Myometrial cell (primary cell): ENCODE data around the gene TCN2. TPM values are rescaled to one million over a fixed set of nuclear protein-coding genes. Genes with fewer than 3 reads are reported as not detected.

ENCODE experiments used
- total RNA-seq: library from RNA; depleted of rRNA; stranded (reverse); fragments of >200 nt; gene quantifications from 2 replicates; pipeline ENCODE4 v1.2.3, GENCODE V29; 2015

TCN2 gene
- 29.4 and 32.6 TPM in 2 replicates for total RNA-seq

DNA sequence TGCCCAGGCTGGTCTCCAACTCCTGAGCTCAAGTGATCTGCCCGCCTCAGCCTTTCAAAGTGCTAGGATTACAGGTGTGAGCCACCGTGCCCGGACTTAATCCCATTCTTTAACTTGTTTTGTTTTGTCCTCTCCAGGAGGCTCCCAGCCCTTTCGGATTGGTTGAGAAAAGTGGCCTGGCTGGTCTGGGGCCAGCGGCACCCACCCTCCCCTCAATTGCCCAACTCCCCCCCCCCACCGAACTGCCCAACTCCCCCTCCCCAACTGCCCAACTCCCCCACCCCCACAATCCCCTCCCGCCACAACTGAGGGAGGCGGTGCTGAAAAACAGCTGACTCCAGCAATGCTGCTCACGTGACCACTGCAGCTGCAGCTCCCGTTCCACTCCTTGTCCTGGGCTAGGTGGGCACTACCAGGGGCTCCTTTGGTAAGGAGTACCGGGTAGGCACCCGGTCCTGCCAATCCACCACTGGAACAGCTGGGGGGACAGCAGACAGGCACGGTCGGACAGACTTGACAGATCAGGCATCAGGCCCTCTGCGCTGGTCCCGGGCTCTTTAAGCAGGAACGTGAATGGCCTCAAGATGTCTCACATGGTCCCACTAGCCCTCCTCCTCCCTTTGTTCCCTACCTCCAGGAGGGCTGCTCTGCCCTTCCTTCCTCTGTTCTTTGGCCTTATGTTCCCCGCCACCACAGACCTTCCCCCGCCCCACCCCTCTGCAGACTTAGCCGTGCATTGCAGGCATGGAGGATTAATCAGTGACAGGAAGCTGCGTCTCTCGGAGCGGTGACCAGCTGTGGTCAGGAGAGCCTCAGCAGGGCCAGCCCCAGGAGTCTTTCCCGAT lies at the start of gene TCN2:
TCN2 (plus strand) TSS at position 720 of the 845 bp plus-strand sequence. CDS start 158 bp downstream, outside the sequence.

DNA sequence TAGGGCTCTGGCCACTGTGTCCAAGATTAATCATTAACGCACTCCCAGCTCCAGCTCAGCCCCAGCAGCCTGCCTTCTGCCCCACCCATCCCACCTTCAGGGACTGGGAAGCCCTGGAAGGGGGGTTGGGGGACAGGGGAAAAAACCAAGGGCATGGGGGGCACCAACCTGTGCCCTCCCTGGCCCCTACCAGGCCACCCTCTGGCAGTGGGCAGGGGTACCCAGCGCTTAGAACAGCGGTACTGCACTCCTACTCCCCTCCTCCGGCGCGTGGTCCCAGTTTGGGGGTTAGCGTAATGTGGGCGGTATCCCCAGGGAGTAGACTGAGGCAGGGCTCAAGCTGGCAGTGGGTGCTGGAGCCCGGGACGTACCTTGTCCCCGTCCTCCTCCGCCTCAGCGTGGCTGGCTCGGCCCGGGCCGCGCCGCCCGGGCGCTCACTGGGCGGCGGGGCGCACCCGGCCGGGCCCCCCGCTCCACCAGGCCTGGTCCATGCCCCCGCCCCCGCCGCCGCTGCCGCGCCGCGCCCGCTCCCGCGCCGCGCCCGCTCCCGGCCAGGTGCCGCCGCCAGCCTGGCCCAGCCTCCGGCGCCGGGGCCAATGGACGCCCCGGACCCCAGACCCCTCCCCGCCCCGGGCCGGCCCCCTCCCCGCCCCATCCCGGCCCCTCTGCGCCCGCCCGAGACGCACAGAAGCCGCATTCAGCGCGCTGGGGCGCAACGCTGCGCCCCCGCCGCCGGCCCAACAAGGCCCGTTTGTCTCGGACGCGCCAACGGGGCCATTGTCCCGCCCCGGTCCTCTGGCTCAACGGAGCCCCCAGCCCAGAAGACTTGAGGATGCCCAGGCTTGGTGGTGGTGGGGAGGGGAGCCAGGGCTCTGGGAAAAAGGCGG lies 32.6 kb upstream of the TCN2 start, which contains the start of gene GAL3ST1:
GAL3ST1 (minus strand) TSS at position 571 of the 887 bp plus-strand sequence. CDS start 17,273 bp downstream, outside the sequence.

DNA sequence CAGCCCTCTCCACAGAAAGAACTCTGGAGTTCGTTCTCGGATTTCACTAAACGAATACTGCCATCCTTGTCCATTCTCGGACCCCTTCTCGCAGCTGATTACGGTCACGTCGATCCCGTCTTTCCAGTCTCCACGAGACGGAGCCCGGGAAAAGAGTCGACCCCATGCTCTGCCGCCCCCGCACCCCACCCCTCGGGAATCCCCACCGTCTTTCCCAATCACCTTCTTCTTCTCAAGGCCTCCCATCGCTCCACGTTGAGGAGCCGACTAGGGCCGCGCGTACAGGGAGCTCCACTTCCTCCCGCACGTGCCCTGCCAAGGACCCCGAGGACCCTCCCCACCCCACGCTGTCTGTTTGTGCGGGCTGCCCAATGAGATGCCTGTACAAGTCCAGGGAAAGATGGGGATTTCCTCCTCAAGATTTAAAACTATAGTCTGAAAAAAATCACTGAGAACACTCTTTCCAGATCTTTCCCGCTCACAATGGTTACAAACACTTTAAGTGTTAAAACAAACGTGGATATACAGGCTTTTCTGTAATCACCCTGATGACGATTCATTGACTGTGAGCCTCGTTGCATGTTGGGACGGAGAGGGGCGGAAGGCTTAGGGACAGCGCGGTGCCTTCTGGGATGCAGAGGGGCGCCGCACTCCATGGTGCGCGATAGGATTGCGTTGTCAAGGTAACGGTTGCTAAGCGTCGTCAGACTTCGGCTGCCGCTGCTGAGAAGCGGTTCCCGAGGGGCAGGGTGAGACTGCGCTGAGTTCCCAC lies 15.2 kb upstream of the TCN2 start, which contains the start of gene PES1:
PES1 (minus strand) TSS at position 323 of the 772 bp plus-strand sequence; CDS start at position 246, 77 bp downstream.

DNA sequence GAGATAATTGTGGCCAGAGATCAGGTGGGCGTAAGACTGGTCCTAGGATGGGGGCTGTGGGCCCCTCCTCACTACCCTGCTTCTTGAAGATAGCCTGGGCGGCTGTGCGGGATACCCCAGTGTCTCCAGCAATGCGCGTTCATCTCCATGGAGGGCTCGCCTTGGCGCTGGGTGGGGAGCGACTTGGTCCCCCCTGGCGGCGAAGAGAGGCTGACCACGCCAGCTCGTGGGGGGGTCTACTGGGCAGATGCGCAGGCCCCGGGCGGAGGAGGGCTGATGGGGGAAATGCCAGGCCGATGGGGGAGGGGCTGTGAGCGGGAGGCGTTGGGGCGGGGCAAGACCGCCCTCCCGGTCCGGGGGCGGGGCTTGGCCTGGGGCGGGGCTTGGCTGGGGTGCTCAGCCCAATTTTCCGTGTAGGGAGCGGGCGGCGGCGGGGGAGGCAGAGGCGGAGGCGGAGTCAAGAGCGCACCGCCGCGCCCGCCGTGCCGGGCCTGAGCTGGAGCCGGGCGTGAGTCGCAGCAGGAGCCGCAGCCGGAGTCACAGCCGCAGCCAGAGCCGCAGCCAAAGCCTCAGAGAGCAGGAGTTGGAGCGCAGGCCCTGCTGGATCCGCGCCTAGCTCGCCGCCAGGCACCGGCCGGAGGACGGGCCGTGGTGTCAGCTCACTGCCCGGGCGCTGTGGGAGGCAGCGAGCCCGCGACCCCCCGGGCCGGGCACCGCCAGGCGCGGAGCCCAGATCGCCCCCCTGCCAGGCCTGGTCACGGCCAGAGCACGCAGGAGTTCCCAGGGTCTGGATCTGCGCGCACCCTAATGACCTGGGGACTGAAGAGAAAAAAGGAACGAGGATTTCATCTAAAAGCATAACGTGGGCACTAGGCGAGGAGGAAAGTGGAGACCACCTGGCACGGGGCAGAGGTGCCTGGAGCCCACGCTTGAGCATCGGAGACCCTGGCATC lies 28.6 kb downstream of the TCN2 start, which contains the start of gene SLC35E4:
SLC35E4 (plus strand) TSS at position 509 of the 953 bp plus-strand sequence. CDS start 670 bp downstream, outside the sequence.

DNA sequence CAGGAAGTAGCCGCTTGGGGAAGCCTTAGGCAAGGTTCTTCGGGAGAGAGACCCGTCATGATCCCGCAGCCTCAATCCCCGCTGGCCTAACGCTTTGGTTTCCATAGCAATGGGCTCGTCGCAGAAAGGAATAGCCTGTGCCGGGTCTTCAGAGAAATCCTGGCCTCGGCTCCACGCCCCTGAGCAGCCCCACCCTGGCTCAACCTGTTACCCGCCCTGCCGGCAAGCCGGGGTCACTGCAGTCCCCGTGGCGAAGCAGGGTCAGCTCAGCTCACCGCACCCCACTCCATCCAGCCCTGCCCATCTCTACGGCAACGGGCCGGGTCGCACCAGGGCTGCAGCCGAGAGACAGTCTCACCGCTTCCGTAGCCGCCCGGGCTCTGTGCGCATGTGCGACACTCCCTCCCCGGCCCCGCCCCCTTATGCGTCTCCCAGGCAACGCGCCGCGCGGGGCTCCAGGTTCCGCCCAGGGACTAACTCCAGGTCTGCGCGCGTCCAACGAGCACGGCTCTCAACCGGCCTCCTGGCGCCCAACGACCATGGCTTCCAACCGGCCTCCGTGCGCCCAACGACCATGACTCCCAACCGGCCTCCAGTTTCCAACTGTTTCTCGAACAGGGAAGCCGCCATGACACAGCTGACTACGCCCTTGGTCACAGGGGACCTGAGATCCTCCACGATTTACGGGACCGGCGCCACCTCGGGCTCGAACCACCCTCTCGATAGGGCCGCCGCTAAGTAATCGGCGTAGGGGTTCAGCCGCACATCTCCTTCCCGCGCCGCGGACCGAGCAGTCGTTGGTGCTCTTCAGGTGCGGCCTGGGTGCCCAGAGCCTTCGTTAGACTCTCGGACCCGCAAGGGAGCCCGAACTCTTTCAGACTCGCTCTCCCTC lies 60.8 kb downstream of the TCN2 start, which contains the start of gene DUSP18:
DUSP18 (minus strand) TSS at position 382 of the 892 bp plus-strand sequence. CDS start 3,872 bp downstream, outside the sequence.

Other genes starting within 250 kb of the TCN2 start
- 17.9 and 26.5 TPM in 2 replicates for gene RNF215, start 219.8 kb upstream of the TCN2 start, total RNA-seq
- gene SEC14L2, start 210.2 kb upstream of the TCN2 start, total RNA-seq = 30.8 and 47.3 TPM in 2 replicates
- gene MTFP1, start 181.4 kb upstream of the TCN2 start, total RNA-seq = 8.7 and 13.5 TPM in 2 replicates
- gene SEC14L3, start 135.2 kb upstream of the TCN2 start, total RNA-seq = not detected in 2 replicates
- 0.58 TPM in 1 of 2 replicates, not detected in the other for gene SEC14L4, start 101.5 kb upstream of the TCN2 start, total RNA-seq
- 0.35 TPM in 1 of 2 replicates, not detected in the other for gene SEC14L6, start 60.4 kb upstream of the TCN2 start, total RNA-seq
- gene GAL3ST1, start 32.5 kb upstream of the TCN2 start, total RNA-seq = 0.18 and 0.29 TPM in 2 replicates
- gene PES1, start 15.3 kb upstream of the TCN2 start, total RNA-seq = 82.8 and 87.6 TPM in 2 replicates
- 9.2 and 10.5 TPM in 2 replicates for gene SLC35E4, start 28.6 kb downstream of the TCN2 start, total RNA-seq
- 11.9 and 20.5 TPM in 2 replicates for gene DUSP18, start 60.7 kb downstream of the TCN2 start, total RNA-seq
- under 0.01 TPM in 1 of 2 replicates, not detected in the other for gene OSBP2, start 87.7 kb downstream of the TCN2 start, total RNA-seq